Measurements from ENCODE around the gene FES.

DNA sequence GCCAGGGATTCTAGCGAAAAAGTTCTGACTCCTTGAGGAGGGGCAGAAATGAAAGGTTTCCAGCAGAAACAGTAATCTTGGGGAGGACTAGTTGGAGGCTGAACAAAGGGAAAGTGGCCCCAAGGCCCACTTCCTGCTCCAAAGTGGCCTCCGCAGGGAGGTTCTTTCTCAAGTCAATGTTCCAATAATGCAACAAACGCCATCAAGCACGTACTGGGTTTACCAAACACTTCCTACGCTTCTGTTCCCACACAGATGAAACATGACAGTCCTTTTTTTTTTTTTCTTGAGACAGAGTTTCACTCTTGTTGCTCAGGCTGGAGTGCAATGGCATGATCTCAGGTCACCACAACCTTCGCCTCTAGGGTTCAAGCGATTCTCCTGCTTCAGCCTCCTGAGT lies 60.8 kb downstream of the FES start:
- no peak for TF ChIP-seq TAF1 (IDR thresholded peaks at IDR 0.05; ENCODE audit: borderline replicate concordance, insufficient read depth, low read length)
- no peak for TF ChIP-seq POLR2AphosphoS5 (IDR thresholded peaks at IDR 0.05; ENCODE audit: low read depth, low read length)
- TF ChIP-seq, protein P1, sequence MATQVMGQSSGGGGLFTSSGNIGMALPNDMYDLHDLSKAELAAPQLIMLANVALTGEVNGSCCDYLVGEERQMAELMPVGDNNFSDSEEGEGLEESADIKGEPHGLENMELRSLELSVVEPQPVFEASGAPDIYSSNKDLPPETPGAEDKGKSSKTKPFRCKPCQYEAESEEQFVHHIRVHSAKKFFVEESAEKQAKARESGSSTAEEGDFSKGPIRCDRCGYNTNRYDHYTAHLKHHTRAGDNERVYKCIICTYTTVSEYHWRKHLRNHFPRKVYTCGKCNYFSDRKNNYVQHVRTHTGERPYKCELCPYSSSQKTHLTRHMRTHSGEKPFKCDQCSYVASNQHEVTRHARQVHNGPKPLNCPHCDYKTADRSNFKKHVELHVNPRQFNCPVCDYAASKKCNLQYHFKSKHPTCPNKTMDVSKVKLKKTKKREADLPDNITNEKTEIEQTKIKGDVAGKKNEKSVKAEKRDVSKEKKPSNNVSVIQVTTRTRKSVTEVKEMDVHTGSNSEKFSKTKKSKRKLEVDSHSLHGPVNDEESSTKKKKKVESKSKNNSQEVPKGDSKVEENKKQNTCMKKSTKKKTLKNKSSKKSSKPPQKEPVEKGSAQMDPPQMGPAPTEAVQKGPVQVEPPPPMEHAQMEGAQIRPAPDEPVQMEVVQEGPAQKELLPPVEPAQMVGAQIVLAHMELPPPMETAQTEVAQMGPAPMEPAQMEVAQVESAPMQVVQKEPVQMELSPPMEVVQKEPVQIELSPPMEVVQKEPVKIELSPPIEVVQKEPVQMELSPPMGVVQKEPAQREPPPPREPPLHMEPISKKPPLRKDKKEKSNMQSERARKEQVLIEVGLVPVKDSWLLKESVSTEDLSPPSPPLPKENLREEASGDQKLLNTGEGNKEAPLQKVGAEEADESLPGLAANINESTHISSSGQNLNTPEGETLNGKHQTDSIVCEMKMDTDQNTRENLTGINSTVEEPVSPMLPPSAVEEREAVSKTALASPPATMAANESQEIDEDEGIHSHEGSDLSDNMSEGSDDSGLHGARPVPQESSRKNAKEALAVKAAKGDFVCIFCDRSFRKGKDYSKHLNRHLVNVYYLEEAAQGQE (IDR thresholded peaks at IDR 0.05; ENCODE audit: insufficient read depth in 1 of 2, low read depth in 2 of 2, low read length in 2 of 2): no peak
- no peak for TF ChIP-seq SIN3A (IDR thresholded peaks at IDR 0.05; ENCODE audit: borderline replicate concordance, insufficient read depth, low read length)
- no peak for TF ChIP-seq FOXP2 (optimal IDR thresholded peaks at IDR 0.05; ENCODE audit: borderline replicate concordance, extremely low read depth, extremely low read length, insufficient read depth)
